ENCODE data around the gene TSPAN11. TPM values are rescaled to one million over a fixed set of nuclear protein-coding genes. Genes with fewer than 3 reads are reported as not detected.

The TSPAN11 gene
- polyA plus RNA-seq, 1 donor, result 8.4 TPM

DNA sequence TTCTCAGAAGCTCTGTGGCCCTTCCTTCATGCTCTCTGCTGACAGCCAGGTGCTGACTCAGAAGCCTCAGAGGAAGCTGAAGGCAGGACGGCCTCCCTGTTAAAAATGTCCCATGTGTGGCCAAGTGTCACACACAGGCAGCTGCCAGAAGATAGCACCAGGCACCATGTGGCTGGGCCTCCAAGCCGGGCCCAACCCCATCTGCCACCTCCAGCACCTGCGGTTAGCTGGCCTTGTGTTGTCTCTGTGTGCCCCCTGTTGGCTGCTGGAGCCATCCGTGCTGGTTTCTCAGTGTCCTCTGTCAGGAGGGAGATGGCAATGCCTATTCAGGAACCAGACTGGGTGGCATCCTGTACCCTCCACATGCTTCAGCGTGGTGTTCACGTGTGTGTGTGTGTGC lies 63.2 kb downstream of the TSPAN11 start:
- H3K9me3 ChIP-seq (ENCODE audit: control insufficient read depth, low read depth, low read length), result no peaks in the 10 kb centered on the region
- no peaks in the 10 kb centered on the region for H3K4me1 ChIP-seq (ENCODE audit: control insufficient read depth, insufficient read depth, low read length)
- no peaks in the 10 kb centered on the region for H3K27me3 ChIP-seq (ENCODE audit: control insufficient read depth, insufficient read depth, low read length)
- no peak overlapping the region for H3K4me3 ChIP-seq (ENCODE audit: low read length)
- peak in 1 of 2 donors; percentile 20 for DNase-seq
- no peak overlapping the region for H3K27ac ChIP-seq (ENCODE audit: low read length)
- no peaks in the 10 kb centered on the region for H3K36me3 ChIP-seq (ENCODE audit: control insufficient read depth, insufficient read depth, low read length)
- WGBS (ENCODE audit: insufficient coverage, low lambda C conversion rate), result no CpG with 5 or more reads among the region's 6 CpGs

DNA sequence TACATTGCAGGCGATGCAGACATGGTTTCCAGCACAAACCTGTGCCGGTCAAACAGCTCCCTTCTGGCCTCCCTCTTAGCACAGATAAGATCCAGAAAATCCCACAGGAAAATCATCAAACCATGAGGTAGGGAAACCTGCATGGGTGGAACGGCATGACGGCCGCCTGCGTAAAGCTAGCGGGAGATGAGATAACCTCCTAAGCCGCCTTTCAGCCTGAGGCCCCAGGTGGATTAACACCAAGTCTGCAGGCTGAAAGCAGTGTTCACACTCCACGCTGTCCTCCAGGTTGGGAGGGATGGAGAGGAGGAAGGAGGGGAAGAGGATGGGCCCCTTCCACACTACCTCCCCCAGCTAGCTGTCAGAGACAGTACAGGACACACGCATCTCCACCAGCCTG lies 63.8 kb downstream of the TSPAN11 start:
- no peaks in the 10 kb centered on the region for H3K36me3 ChIP-seq (ENCODE audit: control insufficient read depth, insufficient read depth, low read length)
- no peaks in the 10 kb centered on the region for H3K9me3 ChIP-seq (ENCODE audit: control insufficient read depth, low read depth, low read length)
- H3K27ac ChIP-seq (ENCODE audit: low read length), result no peak overlapping the region
- H3K27me3 ChIP-seq (ENCODE audit: control insufficient read depth, insufficient read depth, low read length), result no peaks in the 10 kb centered on the region
- H3K4me1 ChIP-seq (ENCODE audit: control insufficient read depth, insufficient read depth, low read length), result no peaks in the 10 kb centered on the region
- no peak overlapping the region for H3K4me3 ChIP-seq (ENCODE audit: low read length)
- DNase-seq, result no peak
- 100% methylated on average over 1 of the region's 10 CpGs for WGBS (ENCODE audit: insufficient coverage, low lambda C conversion rate)

GRCh38 chr12:30990776-30991175 lies 64.2 kb downstream of the TSPAN11 start:
- no CpG with 5 or more reads among the region's 3 CpGs for WGBS (ENCODE audit: insufficient coverage, low lambda C conversion rate)

GRCh38 chr12:30991466-30991865 lies 64.9 kb downstream of the TSPAN11 start:
- Histone ChIP-seq H3K36me3 (ENCODE audit: control insufficient read depth, insufficient read depth, low read length) (no peaks in the 10 kb centered on the region), H3K27ac (ENCODE audit: low read length) (no peak overlapping the region), H3K4me1 (ENCODE audit: control insufficient read depth, insufficient read depth, low read length) (no peaks in the 10 kb centered on the region), H3K9me3 (ENCODE audit: control insufficient read depth, low read depth, low read length) (no peaks in the 10 kb centered on the region), H3K27me3 (ENCODE audit: control insufficient read depth, insufficient read depth, low read length) (no peaks in the 10 kb centered on the region), H3K4me3 (ENCODE audit: low read length) (no peak overlapping the region)
- WGBS (ENCODE audit: insufficient coverage, low lambda C conversion rate), result no CpG with 5 or more reads among the region's 4 CpGs
- DNase-seq, result no peak

More at GRCh38 chr12:30990776-30991175, 64.2 kb downstream of the TSPAN11 start:
- H3K36me3 ChIP-seq (ENCODE audit: control insufficient read depth, insufficient read depth, low read length), result no peaks in the 10 kb centered on the region
- H3K27ac ChIP-seq (ENCODE audit: low read length), result no peak overlapping the region
- no peak for DNase-seq
- no peak overlapping the region for H3K4me3 ChIP-seq (ENCODE audit: low read length)
- H3K4me1 ChIP-seq (ENCODE audit: control insufficient read depth, insufficient read depth, low read length), result no peaks in the 10 kb centered on the region
- no peaks in the 10 kb centered on the region for H3K9me3 ChIP-seq (ENCODE audit: control insufficient read depth, low read depth, low read length)
- H3K27me3 ChIP-seq (ENCODE audit: control insufficient read depth, insufficient read depth, low read length), result no peaks in the 10 kb centered on the region

DNA sequence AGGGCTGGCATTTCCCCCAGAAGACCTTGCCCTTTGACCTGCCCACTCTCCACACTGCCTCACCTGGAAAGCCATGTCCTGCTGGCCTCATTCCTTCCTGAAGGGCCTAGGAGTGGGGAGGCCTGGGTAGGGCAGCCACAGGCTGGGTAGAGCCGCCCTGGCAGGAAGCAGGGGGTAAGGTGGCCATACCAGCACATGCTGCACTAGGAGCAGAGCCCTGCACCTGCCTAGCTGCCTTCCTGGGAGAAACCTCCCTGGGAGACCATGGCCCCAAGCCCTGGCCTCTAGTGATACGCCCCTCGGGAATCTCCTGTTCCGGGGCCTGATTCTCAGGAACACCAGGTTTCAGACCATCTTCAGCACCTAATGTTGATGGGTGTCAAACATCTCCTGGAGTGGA lies 65.8 kb downstream of the TSPAN11 start:
- H3K4me3 ChIP-seq (ENCODE audit: low read length), result no peak overlapping the region
- no peaks in the 10 kb centered on the region for H3K9me3 ChIP-seq (ENCODE audit: control insufficient read depth, low read depth, low read length)
- no CpG with 5 or more reads among the region's 4 CpGs for WGBS (ENCODE audit: insufficient coverage, low lambda C conversion rate)
- H3K36me3 ChIP-seq (ENCODE audit: control insufficient read depth, insufficient read depth, low read length), result no peaks in the 10 kb centered on the region
- no peak for DNase-seq
- no peak overlapping the region for H3K27ac ChIP-seq (ENCODE audit: low read length)
- H3K27me3 ChIP-seq (ENCODE audit: control insufficient read depth, insufficient read depth, low read length), result no peaks in the 10 kb centered on the region
- no peaks in the 10 kb centered on the region for H3K4me1 ChIP-seq (ENCODE audit: control insufficient read depth, insufficient read depth, low read length)

GRCh38 chr12:30993766-30994165 lies 67.2 kb downstream of the TSPAN11 start:
- Histone ChIP-seq H3K9me3 (ENCODE audit: control insufficient read depth, low read depth, low read length) (no peaks in the 10 kb centered on the region), H3K4me3 (ENCODE audit: low read length) (no peak overlapping the region), H3K27ac (ENCODE audit: low read length) (no peak overlapping the region), H3K36me3 (ENCODE audit: control insufficient read depth, insufficient read depth, low read length) (no peaks in the 10 kb centered on the region), H3K27me3 (ENCODE audit: control insufficient read depth, insufficient read depth, low read length) (no peaks in the 10 kb centered on the region), H3K4me1 (ENCODE audit: control insufficient read depth, insufficient read depth, low read length) (no peaks in the 10 kb centered on the region)
- DNase-seq, result no peak
- WGBS (ENCODE audit: insufficient coverage, low lambda C conversion rate), result no CpG with 5 or more reads among the region's 4 CpGs

- Histone ChIP-seq H3K36me3 (ENCODE audit: control insufficient read depth, insufficient read depth, low read length) (no peaks in the 10 kb centered on the region), H3K27ac (ENCODE audit: low read length) (no peak overlapping the region), H3K4me1 (ENCODE audit: control insufficient read depth, insufficient read depth, low read length) (no peaks in the 10 kb centered on the region), H3K27me3 (ENCODE audit: control insufficient read depth, insufficient read depth, low read length) (no peaks in the 10 kb centered on the region), H3K4me3 (ENCODE audit: low read length) (no peak overlapping the region), H3K9me3 (ENCODE audit: control insufficient read depth, low read depth, low read length) (no peaks in the 10 kb centered on the region)
- no peak for DNase-seq
- no CpG with 5 or more reads among the region's 13 CpGs for WGBS (ENCODE audit: insufficient coverage, low lambda C conversion rate)
Measured at GRCh38 chr12:30994274-30994673, 67.7 kb downstream of the TSPAN11 start.

DNA sequence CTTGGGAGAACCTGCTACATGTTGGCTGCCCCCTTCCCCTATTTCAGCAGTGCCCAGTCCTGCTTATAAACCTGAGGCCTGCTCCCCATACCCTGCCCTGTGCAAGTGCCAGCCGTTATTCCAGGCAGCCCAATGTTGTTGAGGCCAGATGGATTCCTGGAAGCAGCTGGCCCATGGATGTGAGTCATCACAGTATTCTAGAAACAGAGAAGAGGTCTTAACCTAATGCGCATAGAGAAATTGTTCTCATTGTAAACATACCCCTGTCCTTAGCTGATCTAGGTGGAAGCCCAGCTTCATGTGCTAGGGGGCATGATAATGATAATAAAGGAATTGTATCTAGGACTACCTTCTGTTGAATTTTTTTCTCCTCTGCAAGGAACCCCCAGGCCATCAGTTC lies 69.7 kb downstream of the TSPAN11 start:
- Histone ChIP-seq H3K27me3 (ENCODE audit: control insufficient read depth, insufficient read depth, low read length) (no peaks in the 10 kb centered on the region), H3K9me3 (ENCODE audit: control insufficient read depth, low read depth, low read length) (no peaks in the 10 kb centered on the region), H3K27ac (ENCODE audit: low read length) (no peak overlapping the region), H3K36me3 (ENCODE audit: control insufficient read depth, insufficient read depth, low read length) (no peaks in the 10 kb centered on the region), H3K4me3 (ENCODE audit: low read length) (no peak overlapping the region), H3K4me1 (ENCODE audit: control insufficient read depth, insufficient read depth, low read length) (no peaks in the 10 kb centered on the region)
- WGBS (ENCODE audit: insufficient coverage, low lambda C conversion rate), result no CpG with 5 or more reads among the region's 2 CpGs
- DNase-seq, result no peak

DNA sequence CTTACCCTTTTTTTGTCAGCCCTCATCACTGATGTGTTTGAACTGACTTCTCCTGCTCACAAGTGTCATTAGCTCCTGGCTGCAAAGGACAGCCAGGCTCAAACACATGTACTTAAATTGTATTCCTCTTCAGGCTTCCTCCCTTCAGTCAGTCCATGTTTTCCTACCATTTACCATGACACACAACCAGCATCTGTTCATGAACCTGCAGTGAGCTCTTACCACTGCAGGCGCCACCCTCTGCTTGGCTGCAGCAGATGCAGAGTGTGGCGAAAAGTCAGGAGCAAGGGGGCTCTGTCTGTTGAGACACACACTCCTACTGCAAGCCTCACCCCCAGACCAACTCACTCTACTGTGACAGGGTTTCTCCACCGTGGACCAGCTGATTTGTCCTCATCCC lies 70.2 kb downstream of the TSPAN11 start:
- Histone ChIP-seq H3K4me3 (ENCODE audit: low read length) (no peak overlapping the region), H3K27ac (ENCODE audit: low read length) (no peak overlapping the region), H3K36me3 (ENCODE audit: control insufficient read depth, insufficient read depth, low read length) (no peaks in the 10 kb centered on the region), H3K27me3 (ENCODE audit: control insufficient read depth, insufficient read depth, low read length) (no peaks in the 10 kb centered on the region), H3K4me1 (ENCODE audit: control insufficient read depth, insufficient read depth, low read length) (no peaks in the 10 kb centered on the region), H3K9me3 (ENCODE audit: control insufficient read depth, low read depth, low read length) (no peaks in the 10 kb centered on the region)
- no peak for DNase-seq
- WGBS (ENCODE audit: insufficient coverage, low lambda C conversion rate), result 83% methylated on average over 1 of the region's 3 CpGs

DNA sequence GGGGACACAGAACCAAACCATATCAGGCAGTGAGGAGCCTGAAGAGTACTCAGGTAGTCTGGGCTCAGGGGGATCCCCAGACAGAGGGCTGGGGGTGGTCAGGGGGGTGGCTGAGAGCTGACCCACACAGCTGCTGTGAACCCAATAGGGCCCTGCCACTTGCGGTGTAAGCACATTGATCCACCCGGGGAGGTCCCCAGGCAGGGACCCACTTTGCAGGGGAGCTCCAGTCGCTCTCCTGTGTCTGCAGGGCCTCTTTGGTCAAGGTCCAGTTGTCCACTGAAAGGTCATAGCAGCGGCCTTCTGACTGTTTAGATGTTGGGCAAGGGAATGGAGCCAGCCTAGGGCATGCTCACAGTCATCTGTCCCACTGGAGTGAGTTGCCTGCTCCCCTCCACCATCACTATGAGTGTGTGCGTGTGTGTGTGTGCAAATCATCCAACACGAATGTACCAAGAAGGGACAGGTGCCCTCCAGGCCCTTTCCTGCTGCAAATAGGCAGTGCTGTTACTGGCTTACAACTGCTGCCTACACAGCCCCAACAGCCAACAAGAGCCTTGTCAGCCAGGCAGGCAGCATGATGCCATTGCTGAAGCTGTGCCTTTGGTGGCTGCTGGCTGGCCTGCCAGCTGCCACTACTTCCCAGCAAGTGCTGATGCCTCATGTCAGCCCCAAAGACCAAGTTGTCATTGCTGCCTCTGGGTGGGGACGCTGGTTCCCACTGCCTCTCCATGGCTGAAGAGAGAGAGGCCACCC lies 71.3 kb downstream of the TSPAN11 start:
- H3K4me3 ChIP-seq (ENCODE audit: low read length), result no peak overlapping the region
- DNase-seq, result no peak
- no peak overlapping the region for H3K27ac ChIP-seq (ENCODE audit: low read length)
- no peaks in the 10 kb centered on the region for H3K27me3 ChIP-seq (ENCODE audit: control insufficient read depth, insufficient read depth, low read length)
- no peaks in the 10 kb centered on the region for H3K36me3 ChIP-seq (ENCODE audit: control insufficient read depth, insufficient read depth, low read length)
- WGBS (ENCODE audit: insufficient coverage, low lambda C conversion rate), result no CpG with 5 or more reads among the region's 7 CpGs
- H3K4me1 ChIP-seq (ENCODE audit: control insufficient read depth, insufficient read depth, low read length), result no peaks in the 10 kb centered on the region
- no peaks in the 10 kb centered on the region for H3K9me3 ChIP-seq (ENCODE audit: control insufficient read depth, low read depth, low read length)

DNA sequence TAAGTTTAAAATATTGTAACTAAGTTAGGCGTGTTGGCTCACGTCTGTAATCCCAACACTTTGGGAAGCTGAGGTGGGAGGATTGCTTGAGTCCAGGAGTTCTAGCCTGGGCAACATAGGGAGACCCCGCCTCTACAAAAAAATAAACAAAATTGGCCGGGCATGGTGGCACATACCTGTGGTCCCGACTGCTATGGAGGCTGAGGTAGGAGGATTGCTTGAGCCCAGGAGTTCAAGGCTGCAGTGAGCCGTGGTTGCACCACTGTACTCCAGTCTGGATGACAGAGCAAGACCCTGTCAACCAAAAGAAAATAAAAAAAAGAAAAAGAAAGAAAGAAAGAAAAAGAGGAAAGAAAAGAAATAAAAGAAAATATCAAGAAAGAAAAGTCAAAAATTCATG lies 72.5 kb downstream of the TSPAN11 start:
- Histone ChIP-seq H3K4me1 (ENCODE audit: control insufficient read depth, insufficient read depth, low read length) (no peaks in the 10 kb centered on the region), H3K9me3 (ENCODE audit: control insufficient read depth, low read depth, low read length) (no peaks in the 10 kb centered on the region), H3K4me3 (ENCODE audit: low read length) (no peak overlapping the region), H3K36me3 (ENCODE audit: control insufficient read depth, insufficient read depth, low read length) (no peaks in the 10 kb centered on the region), H3K27ac (ENCODE audit: low read length) (no peak overlapping the region), H3K27me3 (ENCODE audit: control insufficient read depth, insufficient read depth, low read length) (no peaks in the 10 kb centered on the region)
- 93% methylated on average over 4 of the region's 6 CpGs for WGBS (ENCODE audit: insufficient coverage, low lambda C conversion rate)
- DNase-seq, result no peak
